ENCODE results near the gene KLF14. TPM values are rescaled to one million over a fixed set of nuclear protein-coding genes. Genes with fewer than 3 reads are reported as not detected.
"Not testable (repeated sequence)": the region's sequence is repeated elsewhere in the genome, so short reads cannot be mapped to it uniquely, and the experiment has no call there.

Gene KLF14
- not detected for total RNA-seq
- long read RNA-seq = 0 reads

GRCh38 chr7:130733931-130734814 is at the start of gene KLF14:
KLF14 (minus strand) TSS chr7:130734207; CDS start chr7:130734033, 174 bp downstream.
- intact Hi-C loops (cut with DNase I) = no loop called here
- DNase-seq = peak; percentile 47

GRCh38 chr7:130781346-130781745 is 47.3 kb upstream of the KLF14 start:
- DNase-seq (no peak), ATAC-seq (ENCODE audit: poor library complexity) (no peak)
- intact Hi-C loops (cut with DNase I) = no loop called here

More at GRCh38 chr7:130733931-130734814, at the start of gene KLF14:
- no peak for ATAC-seq (ENCODE audit: poor library complexity)

- DNase-seq (no peak), ATAC-seq (ENCODE audit: poor library complexity) (no peak)
- intact Hi-C loops (cut with DNase I) = no loop called here
Measured at GRCh38 chr7:130777426-130777825, 43.4 kb upstream of the KLF14 start.

GRCh38 chr7:130772456-130772855 is 38.4 kb upstream of the KLF14 start:
- ATAC-seq (ENCODE audit: poor library complexity); intact Hi-C loops (cut with DNase I): not testable (repeated sequence)

GRCh38 chr7:130768854-130769253 is 34.8 kb upstream of the KLF14 start:
- intact Hi-C loops (cut with DNase I) = no loop called here

More at GRCh38 chr7:130772456-130772855, 38.4 kb upstream of the KLF14 start:
- DNase-seq = not testable (repeated sequence)

GRCh38 chr7:130764569-130764968 is 30.6 kb upstream of the KLF14 start:
- DNase-seq; intact Hi-C loops (cut with DNase I): not testable (repeated sequence)

More at GRCh38 chr7:130768854-130769253, 34.8 kb upstream of the KLF14 start:
- no peak for DNase-seq
- ATAC-seq (ENCODE audit: poor library complexity) = no peak

GRCh38 chr7:130758429-130759056 is 24.5 kb upstream of the KLF14 start:
- DNase-seq = no peak
- intact Hi-C loops (cut with DNase I) = loop anchor here (10.0 kb wide), 1 partner anchor 684 kb away; the partner anchor contains the start of gene KLHDC10

More at GRCh38 chr7:130764569-130764968, 30.6 kb upstream of the KLF14 start:
- ATAC-seq (ENCODE audit: poor library complexity) = not testable (repeated sequence)

GRCh38 chr7:130756316-130756715 is 22.3 kb upstream of the KLF14 start:
- DNase-seq (no peak), ATAC-seq (ENCODE audit: poor library complexity) (no peak)
- intact Hi-C loops (cut with DNase I) = loop anchor here (10.0 kb wide), 1 partner anchor 682 kb away; the partner anchor contains the start of gene KLHDC10

More at GRCh38 chr7:130758429-130759056, 24.5 kb upstream of the KLF14 start:
- ATAC-seq (ENCODE audit: poor library complexity) = no peak

GRCh38 chr7:130752424-130752823 is 18.4 kb upstream of the KLF14 start:
- no peak for ATAC-seq (ENCODE audit: poor library complexity)
- intact Hi-C loops (cut with DNase I) = loop anchor here (10.0 kb wide), 1 partner anchor 678 kb away; the partner anchor contains the start of gene KLHDC10
- no peak for DNase-seq

GRCh38 chr7:130750755-130751154 is 16.7 kb upstream of the KLF14 start:
- intact Hi-C loops (cut with DNase I) = loop anchor here (10.0 kb wide), 1 partner anchor 676 kb away; the partner anchor contains the start of gene KLHDC10

GRCh38 chr7:130748531-130749389 is 14.8 kb upstream of the KLF14 start:
- DNase-seq (no peak), ATAC-seq (ENCODE audit: poor library complexity) (no peak)
- intact Hi-C loops (cut with DNase I) = no loop called here

More at GRCh38 chr7:130750755-130751154, 16.7 kb upstream of the KLF14 start:
- DNase-seq (no peak), ATAC-seq (ENCODE audit: poor library complexity) (no peak)

- ATAC-seq (ENCODE audit: poor library complexity) = no peak
- no peak for DNase-seq
- intact Hi-C loops (cut with DNase I) = no loop called here
Measured at GRCh38 chr7:130741331-130741995, 7.5 kb upstream of the KLF14 start.

GRCh38 chr7:130740606-130741005 is 6.6 kb upstream of the KLF14 start:
- no peak for ATAC-seq (ENCODE audit: poor library complexity)
- no peak for DNase-seq
- intact Hi-C loops (cut with DNase I) = no loop called here

GRCh38 chr7:130736298-130736900 is 2.4 kb upstream of the KLF14 start:
- ATAC-seq (ENCODE audit: poor library complexity) = no peak
- intact Hi-C loops (cut with DNase I) = no loop called here

GRCh38 chr7:130734815-130735716 is 1.1 kb upstream of the KLF14 start:
- ATAC-seq (ENCODE audit: poor library complexity) (no peak), DNase-seq (no peak)
- intact Hi-C loops (cut with DNase I) = no loop called here

More at GRCh38 chr7:130736298-130736900, 2.4 kb upstream of the KLF14 start:
- DNase-seq = no peak

Data from Right ventricle myocardium superior (tissue), 1 donor.